Pulmonary artery endothelial cell (primary cell): Measurements from ENCODE around the gene NYAP1. TPM values are rescaled to one million over a fixed set of nuclear protein-coding genes. Genes with fewer than 3 reads are reported as not detected.
"Not testable (repeated sequence)": the region's sequence is repeated elsewhere in the genome, so short reads cannot be mapped to it uniquely, and the experiment has no call there.

Experiments
- DNase-seq: peaks from one replicate; pipeline ENCODE4 v3.0.0-alpha.2; 2011; ENCODE audit warnings: low read depth, low spot score
- total RNA-seq: library from RNA; depleted of rRNA; stranded (reverse); fragments of >200 nt; gene quantifications from 2 replicates; pipeline ENCODE4 v1.2.3, GENCODE V29; 2014

The NYAP1 gene
- total RNA-seq, 1 donor from 2014 or later: 4.2 TPM

GRCh38 chr7:100482728-100483089, 1.0 kb upstream of the NYAP1 start:
- no peak for DNase-seq

- DNase-seq: no peak
These were observed 521 bp upstream of the NYAP1 start for GRCh38 chr7:100483090-100483721.

- DNase-seq: no peak
These were observed 932 bp downstream of the NYAP1 start for GRCh38 chr7:100484673-100485045.

- no peak for DNase-seq
These were observed 1.7 kb downstream of the NYAP1 start for GRCh38 chr7:100485471-100485876.

GRCh38 chr7:100486111-100486636, 2.4 kb downstream of the NYAP1 start:
- no peak for DNase-seq

GRCh38 chr7:100486753-100487446, 3.2 kb downstream of the NYAP1 start:
- DNase-seq: no peak

GRCh38 chr7:100488333-100489095, 4.8 kb downstream of the NYAP1 start:
- DNase-seq: no peak

GRCh38 chr7:100489121-100489520, 5.4 kb downstream of the NYAP1 start:
- no peak for DNase-seq

GRCh38 chr7:100489824-100490223, 6.1 kb downstream of the NYAP1 start:
- DNase-seq: no peak

GRCh38 chr7:100490483-100491191, 6.9 kb downstream of the NYAP1 start:
- no peak for DNase-seq

- DNase-seq: no peak
These were observed 7.5 kb downstream of the NYAP1 start for GRCh38 chr7:100491192-100491578.

GRCh38 chr7:100492738-100493475, 9.2 kb downstream of the NYAP1 start:
- no peak for DNase-seq

GRCh38 chr7:100493476-100494264, 9.9 kb downstream of the NYAP1 start:
- no peak for DNase-seq

- no peak for DNase-seq
These were observed 12.8 kb downstream of the NYAP1 start for GRCh38 chr7:100496509-100496908.

- not testable (repeated sequence) for DNase-seq
These were observed 17.0 kb downstream of the NYAP1 start for GRCh38 chr7:100500743-100501142.

GRCh38 chr7:100504031-100504430, 20.3 kb downstream of the NYAP1 start:
- DNase-seq: not testable (repeated sequence)

GRCh38 chr7:100504887-100505611, 21.3 kb downstream of the NYAP1 start:
- DNase-seq: no peak

GRCh38 chr7:100506356-100506923, 22.7 kb downstream of the NYAP1 start:
- no peak for DNase-seq

GRCh38 chr7:100509231-100509630, 25.5 kb downstream of the NYAP1 start:
- no peak for DNase-seq
